ENCODE results near the gene BCL2L11. TPM values are rescaled to one million over a fixed set of nuclear protein-coding genes. Genes with fewer than 3 reads are reported as not detected.

BCL2L11 gene
- total and polyA plus RNA-seq, 9 of the 15 experiments (the other 6 are each of a cell fraction or from before 2014, with no cell fraction given), result 2.2 to 18.8 (median 5.0) TPM

GRCh38 chr2:111168528-111169239, 48.0 kb downstream of the BCL2L11 start (continued):
- TF ChIP-seq E2F8 (IDR thresholded peaks at IDR 0.05; ENCODE audit: low read depth, partially characterized antibody), result peak; percentile 23
- no peak for TF ChIP-seq ZBED1 (IDR thresholded peaks at IDR 0.05)
- TF ChIP-seq ARNT (IDR thresholded peaks at IDR 0.05), result 0 out of 4 replicates have a peak, but pooled peaks of 1 of the 2 experiments have one; percentile 41
- TF ChIP-seq HDAC3 (IDR thresholded peaks at IDR 0.05; ENCODE audit: borderline replicate concordance, partially characterized antibody), result peak; percentile 41
- TF ChIP-seq SMARCE1 (IDR thresholded peaks at IDR 0.05), result peak; percentile 78; the same call in 1 of the 2 replicates
- peak; percentile 90 for TF ChIP-seq CBFA2T3 (IDR thresholded peaks at IDR 0.05)
- TF ChIP-seq MED1 (CRISPR knock-in tag; IDR thresholded peaks at IDR 0.05; ENCODE audit: borderline replicate concordance), result no peak
- TF ChIP-seq HSF4 (CRISPR knock-in tag; IDR thresholded peaks at IDR 0.05; ENCODE audit: borderline replicate concordance), result no peak
- TF ChIP-seq RCOR1 (IDR thresholded peaks at IDR 0.05; ENCODE audit: borderline replicate concordance in 1 of 2, low read depth in 2 of 2, low read length in 2 of 2), result peak; percentile 64 to 94; a peak in 3 of 4 replicates
- TF ChIP-seq NR2C2 (CRISPR knock-in tag; IDR thresholded peaks at IDR 0.05), result no peak
- TF ChIP-seq NR2C2 (tag; IDR thresholded peaks at IDR 0.05), result 0 out of 2 replicates have a peak, but pooled peaks have one; percentile 31
- TF ChIP-seq FOS (IDR thresholded peaks at IDR 0.05; ENCODE audit: extremely low read depth, insufficient read length), result peak; percentile 2
- TF ChIP-seq ATF3 (IDR thresholded peaks at IDR 0.05), result peak; percentile 87
- TF ChIP-seq ATF3 (CRISPR knock-in tag; conservative IDR thresholded peaks at IDR 0.05), result no peak
- TF ChIP-seq EGR1 (conservative IDR thresholded peaks at IDR 0.05), result peak; percentile 38
- TF ChIP-seq ESRRA (IDR thresholded peaks at IDR 0.05; ENCODE audit: borderline replicate concordance, low read depth), result peak; percentile 39; the same call in 1 of the 2 replicates
- TF ChIP-seq MAFK (IDR thresholded peaks at IDR 0.05; ENCODE audit: low read length), result peak; percentile 94
- TF ChIP-seq FOSL1 (tag; conservative IDR thresholded peaks at IDR 0.05), result peak; percentile 91
- peak; percentile 78; the same call in 1 of the 2 replicates for TF ChIP-seq JUN (IDR thresholded peaks at IDR 0.05; ENCODE audit: borderline replicate concordance, low read depth, low read length)
- no peak for TF ChIP-seq JUN (CRISPR knock-in tag; IDR thresholded peaks at IDR 0.05; ENCODE audit: borderline replicate concordance)
- no peak for TF ChIP-seq GTF2B (IDR thresholded peaks at IDR 0.05; ENCODE audit: extremely low read depth, insufficient read length)
- peak; percentile 66 for TF ChIP-seq POLR2AphosphoS5 (IDR thresholded peaks at IDR 0.05; ENCODE audit: control insufficient read depth, insufficient read depth, low read depth, low read length)
- TF ChIP-seq TCF7 (IDR thresholded peaks at IDR 0.05; ENCODE audit: borderline replicate concordance), result peak; percentile 88; the same call in 1 of the 2 replicates
- no peak for TF ChIP-seq ZBTB17 (CRISPR knock-in tag; IDR thresholded peaks at IDR 0.05)
